ENCODE results near the gene NR1H4. TPM values are rescaled to one million over a fixed set of nuclear protein-coding genes. Genes with fewer than 3 reads are reported as not detected.

NR1H4 gene
- total and polyA plus RNA-seq, 2 experiments from 2014 or later = not detected

DNA sequence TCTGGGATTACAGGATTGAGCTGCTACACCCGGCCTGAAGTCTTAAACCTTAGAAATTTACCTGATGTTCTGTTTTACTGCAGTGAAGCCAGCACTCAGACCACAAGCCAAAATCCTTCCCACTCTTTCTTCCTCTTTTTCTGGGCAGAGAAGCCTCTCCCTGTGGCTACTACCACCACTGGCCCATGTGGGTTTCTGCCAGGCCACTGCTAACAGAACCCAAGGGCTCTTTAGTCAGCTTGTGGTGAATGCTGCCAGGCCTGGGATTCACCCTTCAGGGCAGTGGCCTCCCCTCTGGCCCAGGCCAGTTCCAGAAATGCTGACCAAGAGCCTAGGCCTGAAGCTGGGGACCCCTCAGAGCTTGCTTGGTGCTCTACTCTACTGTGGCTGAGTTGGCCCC, 135.1 kb downstream of the NR1H4 start:
- no peaks in the 10 kb centered on the region for H3F3A ChIP-seq (replicated peaks; ENCODE audit: low read depth)
- Mint-ChIP-seq H3K4me3 (no peak overlapping the region), H3K36me3 (ENCODE audit: low read depth) (peaks cover 12% of the 10 kb centered on the region; the same call in 1 of the 3 replicates), H3K27ac (no peak overlapping the region), H3K4me1 (no peaks in the 10 kb centered on the region), H3K27me3 (ENCODE audit: insufficient read depth, low read depth, poor library complexity) (no peaks in the 10 kb centered on the region), H3K9me3 (no peaks in the 10 kb centered on the region)
- H3K27me3 ChIP-seq (ENCODE audit: insufficient read depth) = no peaks in the 10 kb centered on the region
- H3K4me2 ChIP-seq = no peak overlapping the region
- H3K79me2 ChIP-seq (replicated peaks; ENCODE audit: insufficient read depth) = no peaks in the 10 kb centered on the region
- ATAC-seq = no peak
- no peak for TF ChIP-seq CREB1 (CRISPR knock-in tag; IDR thresholded peaks at IDR 0.05; ENCODE audit: low read depth)
- no peaks in the 10 kb centered on the region for H3K4me1 ChIP-seq (ENCODE audit: insufficient read depth)
- no peaks in the 10 kb centered on the region for H3K36me3 ChIP-seq (ENCODE audit: insufficient read depth)
- no peak overlapping the region for H2AFZ ChIP-seq
- no peaks in the 10 kb centered on the region for H4K20me1 ChIP-seq (replicated peaks; ENCODE audit: insufficient read depth)
- no peak overlapping the region for H3K4me3 ChIP-seq
- DNase-seq (ENCODE audit: low spot score) = no peak
- H3K27ac ChIP-seq (ENCODE audit: low read depth) = no peak overlapping the region
- H3K9me2 ChIP-seq (ENCODE audit: insufficient read depth) = no peaks in the 10 kb centered on the region

DNA sequence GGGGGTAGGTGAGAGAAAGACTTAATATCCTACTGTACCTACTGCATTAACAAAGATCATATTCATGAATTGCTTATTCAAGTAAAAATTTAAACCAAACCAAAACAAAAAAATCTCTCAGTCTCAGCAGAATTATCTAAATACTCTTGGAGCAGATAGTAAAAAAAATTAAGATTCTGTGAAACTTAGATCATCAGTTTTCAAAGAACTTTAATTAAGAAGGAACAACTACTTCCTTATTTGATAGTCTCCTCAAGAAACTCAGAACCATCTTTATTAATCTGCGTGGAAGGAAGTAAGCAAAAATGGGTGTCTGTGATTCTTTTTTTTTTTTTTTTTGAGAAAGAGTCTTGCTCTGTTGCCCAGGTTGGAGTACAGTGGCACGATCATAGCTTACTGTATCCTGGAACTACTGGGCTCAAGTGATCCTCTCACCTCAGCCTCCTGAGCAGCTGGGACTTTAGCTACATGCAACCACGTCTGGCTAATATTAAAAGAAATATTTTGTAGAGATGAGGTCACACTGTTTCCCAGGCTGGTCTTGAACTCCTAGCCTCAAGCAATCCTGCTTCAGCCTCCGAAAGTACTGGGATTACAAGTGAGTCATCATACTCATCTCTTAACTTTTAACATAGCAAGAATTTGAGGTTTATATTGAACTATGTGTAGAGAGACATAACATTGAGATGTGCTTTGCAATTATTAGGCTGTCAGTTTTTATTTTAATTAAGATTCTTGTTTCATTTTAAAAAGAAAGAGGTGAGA, 137.2 kb downstream of the NR1H4 start:
- H3K27me3 Mint-ChIP-seq (ENCODE audit: insufficient read depth, low read depth, poor library complexity) = no peaks in the 10 kb centered on the region
- H2AFZ ChIP-seq = no peak overlapping the region
- H3K27ac ChIP-seq (ENCODE audit: low read depth) = no peak overlapping the region
- TF ChIP-seq, protein P1, sequence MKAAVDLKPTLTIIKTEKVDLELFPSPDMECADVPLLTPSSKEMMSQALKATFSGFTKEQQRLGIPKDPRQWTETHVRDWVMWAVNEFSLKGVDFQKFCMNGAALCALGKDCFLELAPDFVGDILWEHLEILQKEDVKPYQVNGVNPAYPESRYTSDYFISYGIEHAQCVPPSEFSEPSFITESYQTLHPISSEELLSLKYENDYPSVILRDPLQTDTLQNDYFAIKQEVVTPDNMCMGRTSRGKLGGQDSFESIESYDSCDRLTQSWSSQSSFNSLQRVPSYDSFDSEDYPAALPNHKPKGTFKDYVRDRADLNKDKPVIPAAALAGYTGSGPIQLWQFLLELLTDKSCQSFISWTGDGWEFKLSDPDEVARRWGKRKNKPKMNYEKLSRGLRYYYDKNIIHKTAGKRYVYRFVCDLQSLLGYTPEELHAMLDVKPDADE (IDR thresholded peaks at IDR 0.05) = no peak
- TF ChIP-seq STAT1 (IDR thresholded peaks at IDR 0.05; ENCODE audit: unreplicated experiment) = no peak
- no peak for TF ChIP-seq EZH2 (IDR thresholded peaks at IDR 0.05; ENCODE audit: low read depth, unreplicated experiment)
- TF ChIP-seq, protein P2, sequence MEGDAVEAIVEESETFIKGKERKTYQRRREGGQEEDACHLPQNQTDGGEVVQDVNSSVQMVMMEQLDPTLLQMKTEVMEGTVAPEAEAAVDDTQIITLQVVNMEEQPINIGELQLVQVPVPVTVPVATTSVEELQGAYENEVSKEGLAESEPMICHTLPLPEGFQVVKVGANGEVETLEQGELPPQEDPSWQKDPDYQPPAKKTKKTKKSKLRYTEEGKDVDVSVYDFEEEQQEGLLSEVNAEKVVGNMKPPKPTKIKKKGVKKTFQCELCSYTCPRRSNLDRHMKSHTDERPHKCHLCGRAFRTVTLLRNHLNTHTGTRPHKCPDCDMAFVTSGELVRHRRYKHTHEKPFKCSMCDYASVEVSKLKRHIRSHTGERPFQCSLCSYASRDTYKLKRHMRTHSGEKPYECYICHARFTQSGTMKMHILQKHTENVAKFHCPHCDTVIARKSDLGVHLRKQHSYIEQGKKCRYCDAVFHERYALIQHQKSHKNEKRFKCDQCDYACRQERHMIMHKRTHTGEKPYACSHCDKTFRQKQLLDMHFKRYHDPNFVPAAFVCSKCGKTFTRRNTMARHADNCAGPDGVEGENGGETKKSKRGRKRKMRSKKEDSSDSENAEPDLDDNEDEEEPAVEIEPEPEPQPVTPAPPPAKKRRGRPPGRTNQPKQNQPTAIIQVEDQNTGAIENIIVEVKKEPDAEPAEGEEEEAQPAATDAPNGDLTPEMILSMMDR (conservative IDR thresholded peaks at IDR 0.05; ENCODE audit: low read depth in 2 of 2) = no peak
- TF ChIP-seq JUNB (IDR thresholded peaks at IDR 0.05; ENCODE audit: unreplicated experiment) = no peak
- TF ChIP-seq CREB1 (CRISPR knock-in tag; IDR thresholded peaks at IDR 0.05; ENCODE audit: low read depth) = no peak
- TF ChIP-seq EZH2phosphoT487 (IDR thresholded peaks at IDR 0.05; ENCODE audit: unreplicated experiment) = no peak
- no peak for TF ChIP-seq ZNF331 (CRISPR knock-in tag; IDR thresholded peaks at IDR 0.05; ENCODE audit: low read depth)
- TF ChIP-seq, protein P3, sequence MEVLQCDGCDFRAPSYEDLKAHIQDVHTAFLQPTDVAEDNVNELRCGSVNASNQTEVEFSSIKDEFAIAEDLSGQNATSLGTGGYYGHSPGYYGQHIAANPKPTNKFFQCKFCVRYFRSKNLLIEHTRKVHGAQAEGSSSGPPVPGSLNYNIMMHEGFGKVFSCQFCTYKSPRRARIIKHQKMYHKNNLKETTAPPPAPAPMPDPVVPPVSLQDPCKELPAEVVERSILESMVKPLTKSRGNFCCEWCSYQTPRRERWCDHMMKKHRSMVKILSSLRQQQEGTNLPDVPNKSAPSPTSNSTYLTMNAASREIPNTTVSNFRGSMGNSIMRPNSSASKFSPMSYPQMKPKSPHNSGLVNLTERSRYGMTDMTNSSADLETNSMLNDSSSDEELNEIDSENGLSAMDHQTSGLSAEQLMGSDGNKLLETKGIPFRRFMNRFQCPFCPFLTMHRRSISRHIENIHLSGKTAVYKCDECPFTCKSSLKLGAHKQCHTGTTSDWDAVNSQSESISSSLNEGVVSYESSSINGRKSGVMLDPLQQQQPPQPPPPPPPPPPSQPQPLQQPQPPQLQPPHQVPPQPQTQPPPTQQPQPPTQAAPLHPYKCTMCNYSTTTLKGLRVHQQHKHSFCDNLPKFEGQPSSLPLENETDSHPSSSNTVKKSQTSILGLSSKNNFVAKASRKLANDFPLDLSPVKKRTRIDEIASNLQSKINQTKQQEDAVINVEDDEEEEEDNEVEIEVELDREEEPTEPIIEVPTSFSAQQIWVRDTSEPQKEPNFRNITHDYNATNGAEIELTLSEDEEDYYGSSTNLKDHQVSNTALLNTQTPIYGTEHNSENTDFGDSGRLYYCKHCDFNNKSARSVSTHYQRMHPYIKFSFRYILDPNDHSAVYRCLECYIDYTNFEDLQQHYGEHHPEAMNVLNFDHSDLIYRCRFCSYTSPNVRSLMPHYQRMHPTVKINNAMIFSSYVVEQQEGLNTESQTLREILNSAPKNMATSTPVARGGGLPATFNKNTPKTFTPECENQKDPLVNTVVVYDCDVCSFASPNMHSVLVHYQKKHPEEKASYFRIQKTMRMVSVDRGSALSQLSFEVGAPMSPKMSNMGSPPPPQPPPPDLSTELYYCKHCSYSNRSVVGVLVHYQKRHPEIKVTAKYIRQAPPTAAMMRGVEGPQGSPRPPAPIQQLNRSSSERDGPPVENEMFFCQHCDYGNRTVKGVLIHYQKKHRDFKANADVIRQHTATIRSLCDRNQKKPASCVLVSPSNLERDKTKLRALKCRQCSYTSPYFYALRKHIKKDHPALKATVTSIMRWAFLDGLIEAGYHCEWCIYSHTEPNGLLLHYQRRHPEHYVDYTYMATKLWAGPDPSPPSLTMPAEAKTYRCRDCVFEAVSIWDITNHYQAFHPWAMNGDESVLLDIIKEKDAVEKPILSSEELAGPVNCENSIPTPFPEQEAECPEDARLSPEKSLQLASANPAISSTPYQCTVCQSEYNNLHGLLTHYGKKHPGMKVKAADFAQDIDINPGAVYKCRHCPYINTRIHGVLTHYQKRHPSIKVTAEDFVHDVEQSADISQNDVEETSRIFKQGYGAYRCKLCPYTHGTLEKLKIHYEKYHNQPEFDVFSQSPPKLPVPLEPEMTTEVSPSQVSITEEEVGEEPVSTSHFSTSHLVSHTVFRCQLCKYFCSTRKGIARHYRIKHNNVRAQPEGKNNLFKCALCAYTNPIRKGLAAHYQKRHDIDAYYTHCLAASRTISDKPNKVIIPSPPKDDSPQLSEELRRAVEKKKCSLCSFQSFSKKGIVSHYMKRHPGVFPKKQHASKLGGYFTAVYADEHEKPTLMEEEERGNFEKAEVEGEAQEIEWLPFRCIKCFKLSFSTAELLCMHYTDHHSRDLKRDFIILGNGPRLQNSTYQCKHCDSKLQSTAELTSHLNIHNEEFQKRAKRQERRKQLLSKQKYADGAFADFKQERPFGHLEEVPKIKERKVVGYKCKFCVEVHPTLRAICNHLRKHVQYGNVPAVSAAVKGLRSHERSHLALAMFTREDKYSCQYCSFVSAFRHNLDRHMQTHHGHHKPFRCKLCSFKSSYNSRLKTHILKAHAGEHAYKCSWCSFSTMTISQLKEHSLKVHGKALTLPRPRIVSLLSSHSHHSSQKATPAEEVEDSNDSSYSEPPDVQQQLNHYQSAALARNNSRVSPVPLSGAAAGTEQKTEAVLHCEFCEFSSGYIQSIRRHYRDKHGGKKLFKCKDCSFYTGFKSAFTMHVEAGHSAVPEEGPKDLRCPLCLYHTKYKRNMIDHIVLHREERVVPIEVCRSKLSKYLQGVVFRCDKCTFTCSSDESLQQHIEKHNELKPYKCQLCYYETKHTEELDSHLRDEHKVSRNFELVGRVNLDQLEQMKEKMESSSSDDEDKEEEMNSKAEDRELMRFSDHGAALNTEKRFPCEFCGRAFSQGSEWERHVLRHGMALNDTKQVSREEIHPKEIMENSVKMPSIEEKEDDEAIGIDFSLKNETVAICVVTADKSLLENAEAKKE (CRISPR knock-in tag; IDR thresholded peaks at IDR 0.05) = no peak
- TF ChIP-seq ZNF114 (CRISPR knock-in tag; IDR thresholded peaks at IDR 0.05) = no peak
- no peak for TF ChIP-seq POLR2AphosphoS5 (IDR thresholded peaks at IDR 0.05; ENCODE audit: low read depth)
- H3K4me1 Mint-ChIP-seq = no peaks in the 10 kb centered on the region
- no peaks in the 10 kb centered on the region for H3K9me3 Mint-ChIP-seq
- H3F3A ChIP-seq (replicated peaks; ENCODE audit: low read depth) = no peaks in the 10 kb centered on the region
- no peaks in the 10 kb centered on the region for H4K20me1 ChIP-seq (replicated peaks; ENCODE audit: insufficient read depth)
- H3K9me2 ChIP-seq (ENCODE audit: insufficient read depth) = no peaks in the 10 kb centered on the region
- H3K36me3 Mint-ChIP-seq (ENCODE audit: low read depth) = peaks cover 12% of the 10 kb centered on the region; the same call in 1 of the 3 replicates
- H3K27me3 ChIP-seq (ENCODE audit: insufficient read depth) = no peaks in the 10 kb centered on the region
- no peaks in the 10 kb centered on the region for H3K4me1 ChIP-seq (ENCODE audit: insufficient read depth)
- no peak overlapping the region for H3K4me3 Mint-ChIP-seq
- no peaks in the 10 kb centered on the region for H3K79me2 ChIP-seq (replicated peaks; ENCODE audit: insufficient read depth)
- no peak overlapping the region for H3K27ac Mint-ChIP-seq
- H3K4me2 ChIP-seq = no peak overlapping the region
- no peak overlapping the region for H3K4me3 ChIP-seq
- no peaks in the 10 kb centered on the region for H3K36me3 ChIP-seq (ENCODE audit: insufficient read depth)
- no peak for ATAC-seq
- DNase-seq (ENCODE audit: low spot score) = no peak
